CD4-positive, alpha-beta T cell treated with Interleukin-10 for 1 hour (primary cell): ENCODE results near the gene HS3ST2.
A peak's percentile ranks its signal among the peaks of the same experiment; 100 is the strongest.
"Not testable (repeated sequence)": the region's sequence is repeated elsewhere in the genome, so short reads cannot be mapped to it uniquely, and the experiment has no call there.

ENCODE experiments used
- DNase-seq: peaks from one replicate; pipeline ENCODE4 v3.0.0-alpha.2; 2020

HS3ST2 gene

GRCh38 chr16:22885951-22886350, 72.0 kb downstream of the HS3ST2 start:
- no peak for DNase-seq

- DNase-seq: no peak
Measured at GRCh38 chr16:22886927-22887326, 73.0 kb downstream of the HS3ST2 start.

- no peak for DNase-seq
Measured at GRCh38 chr16:22887445-22887844, 73.5 kb downstream of the HS3ST2 start.

GRCh38 chr16:22888791-22889190, 74.8 kb downstream of the HS3ST2 start:
- DNase-seq: no peak

- DNase-seq: no peak
Measured at GRCh38 chr16:22890976-22891375, 77.0 kb downstream of the HS3ST2 start.

- no peak for DNase-seq
Measured at GRCh38 chr16:22897184-22897583, 83.2 kb downstream of the HS3ST2 start.

GRCh38 chr16:22898131-22898530, 84.2 kb downstream of the HS3ST2 start:
- DNase-seq: no peak

GRCh38 chr16:22898874-22899348, 84.9 kb downstream of the HS3ST2 start:
- peak; percentile 33 for DNase-seq

DNA sequence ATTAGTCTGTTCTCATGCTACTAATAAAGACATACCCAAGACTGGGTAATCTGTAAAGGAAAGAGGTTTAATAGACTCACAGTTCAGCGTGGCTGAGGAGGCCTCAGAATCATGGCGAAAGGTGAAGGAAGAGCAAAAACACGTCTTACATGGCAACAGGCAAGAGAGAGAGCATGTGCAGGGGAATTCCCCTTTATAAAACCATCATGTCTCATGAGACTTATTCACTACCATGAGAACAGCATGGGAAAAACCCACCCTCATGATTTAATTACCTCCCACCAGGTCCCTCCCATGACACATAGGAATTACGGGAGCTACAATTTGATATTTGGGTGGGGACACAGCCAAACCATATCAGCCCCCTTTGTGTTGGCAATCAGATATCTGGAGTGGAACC, 85.6 kb downstream of the HS3ST2 start:
- DNase-seq: not testable (repeated sequence)

- DNase-seq: no peak
Measured at GRCh38 chr16:22900863-22901262, 86.9 kb downstream of the HS3ST2 start.

DNA sequence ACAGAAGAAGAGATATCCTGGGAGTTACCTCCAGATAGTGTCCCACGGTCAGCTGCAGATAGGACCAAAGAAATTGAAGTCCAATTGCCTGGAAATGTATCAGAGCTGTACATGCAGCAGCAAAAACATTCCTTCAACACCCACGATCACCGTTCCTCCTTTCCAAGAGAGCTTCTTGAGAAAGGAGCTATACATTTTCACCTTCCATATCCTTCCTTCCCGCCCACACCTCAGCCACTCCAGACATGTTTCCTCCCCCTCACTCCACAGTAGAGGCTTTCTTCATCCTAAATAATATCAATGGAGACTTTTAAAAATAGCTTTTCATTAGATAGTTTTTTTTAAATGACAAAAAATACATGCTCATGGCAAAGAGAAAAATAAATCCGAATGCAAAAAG, 87.6 kb downstream of the HS3ST2 start:
- no peak for DNase-seq

DNA sequence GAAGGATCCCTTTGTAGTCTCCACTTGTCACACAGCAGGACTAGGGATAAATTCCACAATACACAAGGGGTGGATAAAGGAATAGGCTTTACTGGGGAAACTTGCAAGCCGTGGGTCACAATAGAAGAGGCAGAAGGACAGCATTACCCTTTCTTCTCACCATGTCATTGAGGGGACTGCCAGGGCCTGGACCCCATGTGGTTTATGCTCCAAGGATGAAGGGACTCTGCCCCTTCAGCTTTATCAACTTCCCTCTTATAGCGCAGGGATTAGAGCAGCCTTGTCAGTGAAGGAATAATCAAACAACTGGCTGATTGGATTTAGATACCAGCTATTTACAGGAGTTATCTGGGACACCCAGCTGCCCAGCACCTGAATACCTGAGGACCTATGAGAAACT, 89.8 kb downstream of the HS3ST2 start:
- no peak for DNase-seq

GRCh38 chr16:22912654-22913053, 98.7 kb downstream of the HS3ST2 start:
- no peak for DNase-seq

GRCh38 chr16:22915003-22915402, 101.0 kb downstream of the HS3ST2 start:
- no peak for DNase-seq

DNA sequence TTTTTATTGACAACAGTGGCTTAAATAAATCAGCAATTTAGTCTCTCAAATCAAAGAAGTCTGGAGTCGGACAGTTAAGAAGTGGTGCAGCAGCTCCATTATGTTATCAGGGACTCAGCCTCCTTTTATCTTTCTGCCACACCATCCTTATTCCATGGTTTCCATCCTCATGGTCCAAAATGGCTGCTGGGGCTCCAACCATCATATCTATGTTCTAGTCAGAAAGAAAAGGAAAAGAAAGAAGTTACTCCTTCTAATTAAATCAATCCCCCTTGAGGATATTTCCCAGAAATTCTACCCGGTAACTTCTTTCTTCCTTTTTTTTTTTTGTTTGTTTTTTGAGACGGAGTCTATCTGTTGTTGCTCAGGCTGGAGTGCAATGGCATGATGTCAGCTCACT, 109.5 kb downstream of the HS3ST2 start:
- no peak for DNase-seq

- DNase-seq: no peak
Measured at GRCh38 chr16:22924492-22924891, 110.5 kb downstream of the HS3ST2 start.

DNA sequence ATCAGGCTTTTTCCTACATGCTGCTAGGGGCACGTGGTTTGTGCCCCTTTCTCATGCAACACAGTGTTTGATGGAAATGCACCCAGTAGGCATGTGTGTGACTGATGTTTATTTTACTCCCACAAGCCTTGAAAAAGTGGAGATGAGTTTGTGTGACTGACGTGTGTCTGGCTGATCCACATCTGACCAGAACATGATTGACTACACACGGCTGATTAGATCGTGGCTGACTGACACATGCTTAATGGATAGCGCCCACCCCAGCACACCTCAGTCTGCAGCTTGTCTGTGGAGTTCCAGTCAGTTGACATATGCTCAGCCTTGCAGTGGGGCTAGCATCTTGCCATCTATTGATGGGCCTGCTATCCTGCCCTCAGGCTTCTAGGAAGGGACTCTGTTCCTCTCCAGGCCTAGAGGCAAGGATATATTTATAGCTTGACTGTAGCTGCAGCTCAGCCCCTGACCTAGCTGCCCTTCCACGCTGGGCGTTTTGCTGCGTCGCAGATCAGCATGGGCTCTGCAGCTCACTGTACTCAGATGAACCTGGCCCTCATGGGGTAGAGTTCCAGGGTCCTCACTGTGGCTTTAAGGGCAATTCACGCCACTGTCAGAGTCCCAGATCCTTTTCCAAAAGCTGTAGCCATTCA, 112.3 kb downstream of the HS3ST2 start:
- no peak for DNase-seq

GRCh38 chr16:22927306-22927705, 113.3 kb downstream of the HS3ST2 start:
- DNase-seq: no peak

GRCh38 chr16:22928882-22929435, 115.0 kb downstream of the HS3ST2 start:
- DNase-seq: no peak

GRCh38 chr16:22929461-22929860, 115.5 kb downstream of the HS3ST2 start:
- no peak for DNase-seq

DNA sequence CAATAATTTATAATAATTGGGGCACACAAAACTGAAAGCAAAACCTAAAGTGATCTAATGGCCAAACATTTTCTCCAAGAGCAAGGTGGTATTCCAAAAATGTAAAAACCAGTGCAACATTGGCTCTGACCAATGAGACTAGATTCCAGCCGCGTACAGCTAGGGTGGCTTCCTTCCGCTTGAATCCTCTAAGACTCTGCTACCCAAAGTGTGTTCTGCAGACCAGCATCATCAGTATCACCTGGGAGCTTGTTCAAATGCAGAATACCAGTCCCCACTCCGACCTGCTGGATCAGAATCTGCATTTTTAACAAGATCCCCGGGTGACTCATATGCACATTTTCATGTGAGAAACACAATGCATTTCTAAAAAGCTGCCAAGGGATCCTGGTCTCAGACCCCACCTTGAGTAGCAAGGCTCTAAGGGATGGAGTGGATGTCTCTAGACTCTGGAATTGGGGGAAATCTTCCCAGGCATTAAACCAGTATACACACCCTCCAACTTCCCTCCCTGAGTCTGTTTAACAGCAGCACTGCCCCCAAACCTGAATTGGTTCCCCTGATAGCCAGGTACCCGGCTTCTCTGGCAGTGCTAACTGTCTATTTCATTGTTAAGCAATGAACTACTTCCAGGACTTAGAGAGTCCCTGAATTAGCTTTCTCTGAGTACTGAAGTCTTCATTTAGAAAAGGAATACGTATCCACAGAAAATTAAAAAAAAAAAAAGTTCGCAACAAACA, 118.2 kb downstream of the HS3ST2 start:
- no peak for DNase-seq

- no peak for DNase-seq
Measured at GRCh38 chr16:22933173-22933572, 119.2 kb downstream of the HS3ST2 start.

DNA sequence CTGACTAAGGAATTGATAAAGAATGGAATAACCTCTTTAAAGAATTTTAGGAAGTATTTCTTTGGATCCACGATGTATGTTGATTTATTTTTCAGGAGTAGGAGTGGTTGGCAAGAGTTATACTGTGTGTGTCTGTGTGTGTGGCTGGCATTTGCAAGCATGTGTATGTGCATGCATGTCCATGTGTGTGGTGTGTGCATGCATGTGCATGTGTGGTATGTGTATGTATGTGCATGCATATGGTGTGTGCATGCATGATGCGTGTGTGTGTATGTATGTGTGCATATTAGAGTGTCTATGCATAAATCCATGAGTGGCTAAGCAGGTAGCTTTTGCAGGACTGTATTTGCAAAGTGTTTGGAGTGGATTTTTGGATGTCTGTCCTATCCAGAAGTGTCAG, 120.8 kb downstream of the HS3ST2 start:
- no peak for DNase-seq

DNA sequence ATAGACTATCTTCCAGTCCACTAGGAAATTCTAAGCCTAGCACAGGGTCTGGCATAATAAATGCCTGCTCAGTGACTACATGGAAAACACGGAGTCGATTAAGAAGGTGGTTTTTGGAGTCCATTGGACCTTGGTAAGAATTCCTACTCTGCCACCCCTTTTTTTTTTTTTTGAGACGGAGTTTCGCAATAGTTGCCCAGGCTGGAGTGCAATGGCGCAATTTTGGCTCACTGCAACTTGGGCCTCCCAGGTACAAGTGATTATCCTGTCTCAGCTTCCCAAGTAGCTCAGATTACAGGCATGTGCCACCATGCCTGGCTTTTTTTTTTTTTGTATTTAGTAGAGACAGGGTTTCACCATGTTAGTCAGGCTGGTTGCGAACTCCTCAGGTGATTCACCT, 123.2 kb downstream of the HS3ST2 start:
- no peak for DNase-seq
